ENCODE data around the gene TNNC1. TPM values are rescaled to one million over a fixed set of nuclear protein-coding genes. Genes with fewer than 3 reads are reported as not detected.

Gene TNNC1
- total RNA-seq, 1 experiment from 2014 or later: 40.5 TPM

GRCh38 chr3:52444860-52445793, 8.7 kb downstream of the TNNC1 start, which contains the start of gene SEMA3G:
Gene SEMA3G (minus strand): TSS chr3:52445103. CDS start chr3:52445027, 76 bp downstream.
- peak; percentile 57 to 66 for DNase-seq
- POLR2A ChIA-PET: no interaction called here
- Histone ChIP-seq H3K4me3 (ENCODE audit: low read depth, low read length) (no peak within 1 kb of the TSS), H3K4me1 (peaks cover 11% of the 10 kb centered on the region), H3K36me3 (ENCODE audit: control insufficient read depth, insufficient read depth, low read length) (no peaks in the 10 kb centered on the region), H3K27me3 (replicated peaks; ENCODE audit: control insufficient read depth, insufficient read depth, low read length) (no peaks in the 10 kb centered on the region), H3K9me3 (no peaks in the 10 kb centered on the region)
- Mint-ChIP-seq H3K27me3 (ENCODE audit: insufficient read depth, unreplicated experiment) (no peaks in the 10 kb centered on the region), H3K4me3 (ENCODE audit: unreplicated experiment) (no peak within 1 kb of the TSS), H3K36me3 (ENCODE audit: insufficient read depth, unreplicated experiment) (peaks cover 6% of the 10 kb centered on the region), H3K4me1 (ENCODE audit: low read depth, unreplicated experiment) (peaks cover 7% of the 10 kb centered on the region), H3K27ac (ENCODE audit: unreplicated experiment) (no peak within 1 kb of the TSS), H3K9me3 (ENCODE audit: unreplicated experiment) (no peaks in the 10 kb centered on the region)
- intact Hi-C loops (cut with micrococcal nuclease; ENCODE audit: unreplicated experiment): no loop called here
- no TSS peak for BruUV-seq (replicated peaks)
- CTCF ChIA-PET: interaction anchor here (2.0 to 3.5 kb wide), 2 partner anchors 20 to 33 kb away, joined by 5 to 29 read pairs; no protein-coding TSS in a partner anchor
- TF ChIP-seq CTCF (IDR thresholded peaks at IDR 0.05; ENCODE audit: insufficient read depth in 1 of 2, low read depth in 1 of 2, low read length in 1 of 2, severe bottlenecking in 1 of 2, unreplicated experiment in 1 of 2): peak; percentile 17 to 26

- Histone ChIP-seq H3K27me3 (replicated peaks; ENCODE audit: control insufficient read depth, insufficient read depth, low read length) (no peaks in the 10 kb centered on the region), H3K4me3 (ENCODE audit: low read depth, low read length) (no peak overlapping the region), H3K36me3 (ENCODE audit: control insufficient read depth, insufficient read depth, low read length) (no peaks in the 10 kb centered on the region), H3K4me1 (peaks cover under 1% of the 10 kb centered on the region), H3K9me3 (no peaks in the 10 kb centered on the region)
- intact Hi-C loops (cut with micrococcal nuclease; ENCODE audit: unreplicated experiment): no loop called here
- no TSS peak for BruUV-seq (replicated peaks)
- ChIA-PET POLR2A (no interaction called here), CTCF (no interaction called here)
- no peak for DNase-seq
- Mint-ChIP-seq H3K36me3 (ENCODE audit: insufficient read depth, unreplicated experiment) (peaks cover 6% of the 10 kb centered on the region), H3K27me3 (ENCODE audit: insufficient read depth, unreplicated experiment) (no peaks in the 10 kb centered on the region), H3K9me3 (ENCODE audit: unreplicated experiment) (no peaks in the 10 kb centered on the region), H3K27ac (ENCODE audit: unreplicated experiment) (no peak overlapping the region), H3K4me3 (ENCODE audit: unreplicated experiment) (no peak overlapping the region), H3K4me1 (ENCODE audit: low read depth, unreplicated experiment) (peaks cover 6% of the 10 kb centered on the region)
- TF ChIP-seq CTCF (IDR thresholded peaks at IDR 0.05; ENCODE audit: insufficient read depth in 1 of 2, low read depth in 1 of 2, low read length in 1 of 2, severe bottlenecking in 1 of 2, unreplicated experiment in 1 of 2): no peak
These were observed 9.8 kb downstream of the TNNC1 start for GRCh38 chr3:52443791-52444687.

- Mint-ChIP-seq H3K27ac (ENCODE audit: unreplicated experiment) (no peak overlapping the region), H3K36me3 (ENCODE audit: insufficient read depth, unreplicated experiment) (peaks cover 6% of the 10 kb centered on the region), H3K4me1 (ENCODE audit: low read depth, unreplicated experiment) (no peaks in the 10 kb centered on the region), H3K27me3 (ENCODE audit: insufficient read depth, unreplicated experiment) (no peaks in the 10 kb centered on the region), H3K9me3 (ENCODE audit: unreplicated experiment) (no peaks in the 10 kb centered on the region), H3K4me3 (ENCODE audit: unreplicated experiment) (no peak overlapping the region)
- no peak for DNase-seq
- intact Hi-C loops (cut with micrococcal nuclease; ENCODE audit: unreplicated experiment): no loop called here
- Histone ChIP-seq H3K36me3 (ENCODE audit: control insufficient read depth, insufficient read depth, low read length) (no peaks in the 10 kb centered on the region), H3K9me3 (no peaks in the 10 kb centered on the region), H3K4me3 (ENCODE audit: low read depth, low read length) (no peak overlapping the region), H3K27me3 (replicated peaks; ENCODE audit: control insufficient read depth, insufficient read depth, low read length) (no peaks in the 10 kb centered on the region), H3K4me1 (no peaks in the 10 kb centered on the region)
- CTCF ChIA-PET: no interaction called here
- no peak for TF ChIP-seq CTCF (IDR thresholded peaks at IDR 0.05; ENCODE audit: insufficient read depth in 1 of 2, low read depth in 1 of 2, low read length in 1 of 2, severe bottlenecking in 1 of 2, unreplicated experiment in 1 of 2)
- no TSS peak for BruUV-seq (replicated peaks)
- POLR2A ChIA-PET: no interaction called here
These were observed 10.6 kb downstream of the TNNC1 start for GRCh38 chr3:52443268-52443610.
